Umbilical cord (tissue), 2 donors: Measurements from ENCODE around the gene TMEM132C. TPM values are rescaled to one million over a fixed set of nuclear protein-coding genes. Genes with fewer than 3 reads are reported as not detected.

Source experiments
- DNase-seq: peaks from one replicate; pipeline ENCODE4 v3.0.0-alpha.2; 2015; ENCODE audit warnings: low spot score
- total RNA-seq: library from RNA; depleted of rRNA; stranded (reverse); fragments of >200 nt; gene quantifications from one replicate; pipeline ENCODE4 v1.2.3, GENCODE V29; 2014; ENCODE audit warnings: low replicate concordance; ENCODE audit not compliant: insufficient read depth

TMEM132C gene
- total RNA-seq, 1 donor from 2014 or later: 4.1 TPM

DNA sequence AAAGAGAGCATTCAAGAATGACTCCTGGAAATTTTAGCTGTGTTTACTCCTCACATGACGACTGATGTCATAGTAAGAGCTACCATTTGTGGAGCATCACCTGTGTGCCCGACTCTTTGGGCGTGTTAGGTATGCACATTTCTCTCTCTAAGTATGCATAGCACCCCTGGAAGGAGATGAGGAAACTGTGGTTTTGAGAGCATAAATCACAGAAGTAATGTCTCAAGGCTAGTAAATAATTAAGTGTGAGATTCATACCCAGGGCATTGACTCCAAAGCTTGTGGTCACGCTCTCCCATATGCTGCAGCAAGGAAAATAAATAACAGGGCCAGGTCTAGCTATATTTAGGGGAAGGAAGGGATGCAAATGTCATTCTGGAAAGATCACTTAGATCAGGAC is 340.7 kb downstream of the TMEM132C start:
- DNase-seq: no peak

DNA sequence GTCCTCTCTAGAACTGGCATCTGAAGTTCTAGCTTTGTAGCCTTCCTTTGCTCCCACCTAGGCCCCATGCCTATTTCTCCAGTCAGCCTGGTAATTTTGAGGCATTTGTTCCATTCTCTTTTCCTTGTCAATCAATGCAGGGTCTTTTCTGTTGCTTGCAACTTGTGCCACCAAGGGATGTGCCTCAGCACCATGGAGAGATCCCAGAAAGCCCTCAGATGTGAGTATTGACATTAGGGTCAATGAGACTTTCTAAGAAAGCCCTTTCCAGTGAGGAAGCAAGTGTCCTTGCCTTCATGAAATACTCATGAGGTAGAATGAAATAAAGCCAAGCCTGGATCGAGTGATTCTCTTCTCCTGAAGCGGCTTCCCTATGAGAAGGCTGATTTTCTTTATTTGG is 342.9 kb downstream of the TMEM132C start:
- no peak for DNase-seq

DNA sequence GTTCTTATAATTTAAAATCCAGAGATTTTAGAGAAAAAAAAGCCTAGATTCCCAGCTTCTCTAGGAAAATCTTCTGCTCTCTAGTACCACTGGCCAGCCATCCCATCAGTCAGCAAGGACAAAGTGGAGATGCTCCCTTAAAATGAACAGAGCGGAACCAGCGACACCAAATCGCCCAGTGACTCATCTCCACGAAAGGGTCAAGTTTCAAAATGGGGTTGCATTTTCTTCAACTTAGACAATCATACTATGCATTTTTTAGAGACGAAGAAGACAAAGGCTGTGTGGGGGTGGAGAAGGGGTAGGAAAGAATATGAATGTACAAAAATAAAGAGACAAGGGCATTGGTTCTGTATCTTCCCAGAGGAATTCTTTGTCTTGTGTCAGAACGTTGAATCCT is 344.8 kb downstream of the TMEM132C start:
- DNase-seq: no peak

DNA sequence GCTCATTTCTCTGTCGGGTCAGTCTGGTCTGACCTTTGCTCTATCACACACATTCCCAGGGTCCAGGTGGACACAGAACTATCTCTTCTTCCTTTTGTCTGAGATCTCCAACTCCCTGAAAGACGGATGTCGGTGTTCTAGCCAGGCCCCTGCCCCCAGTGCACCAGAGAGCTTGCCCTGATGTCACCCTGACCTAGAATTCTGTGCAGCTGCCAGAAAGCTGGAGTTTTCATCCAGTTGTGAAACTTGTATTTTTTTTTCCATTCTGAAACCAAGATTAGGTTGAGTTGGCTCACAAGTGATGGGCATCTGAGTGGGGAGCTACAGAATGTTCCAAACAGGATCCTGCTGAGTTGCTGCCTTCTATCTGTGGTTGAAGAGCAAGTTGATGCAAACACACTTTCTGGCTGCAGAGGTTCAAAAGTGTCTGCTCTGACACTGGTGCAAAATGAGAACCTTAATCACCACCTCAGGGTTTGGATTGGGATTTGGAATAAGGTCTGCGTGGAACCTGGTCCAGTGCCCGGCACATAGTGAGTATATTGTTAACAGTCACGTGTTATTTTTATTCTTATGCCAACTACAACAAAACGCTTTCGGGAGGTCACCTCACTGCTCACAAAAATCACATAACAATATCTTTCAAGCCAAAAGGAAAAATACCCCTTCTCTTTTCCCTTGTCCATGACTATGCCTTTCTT is 345.3 kb downstream of the TMEM132C start:
- no peak for DNase-seq

DNA sequence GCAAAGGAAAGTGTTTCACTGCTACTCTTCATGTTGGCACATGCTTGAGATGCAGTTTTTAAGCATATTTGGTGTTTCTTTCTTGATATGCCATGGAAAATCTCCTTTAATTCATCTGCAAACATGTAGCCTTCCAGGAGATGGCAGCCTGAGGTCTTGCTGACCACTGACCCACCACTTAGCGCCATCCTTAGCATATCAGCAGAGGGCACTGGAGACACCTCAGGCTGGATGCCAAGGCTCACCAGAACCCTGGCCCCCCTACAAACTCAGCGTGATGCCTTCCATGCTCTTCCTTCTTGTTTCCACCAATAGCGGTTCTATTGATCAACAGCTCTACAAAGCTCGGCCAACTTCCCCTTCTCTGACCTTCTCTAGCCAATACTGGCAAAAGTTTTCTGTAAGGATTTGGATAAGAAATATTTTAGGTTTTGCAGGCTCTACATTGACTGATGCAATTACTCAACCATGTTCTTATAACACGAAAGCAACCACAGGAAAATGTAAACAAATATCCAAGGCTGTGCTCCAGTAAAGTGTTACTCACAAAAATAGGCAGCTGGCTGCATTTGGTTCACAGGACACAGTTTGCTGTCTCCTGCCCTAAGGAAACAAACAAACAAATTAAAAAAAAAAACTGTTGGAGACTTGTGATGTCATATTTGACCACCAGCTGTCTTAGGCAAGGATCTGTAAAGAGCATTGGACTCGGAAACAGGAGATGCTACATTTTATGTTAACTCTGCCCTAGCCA is 347.0 kb downstream of the TMEM132C start:
- no peak for DNase-seq

DNA sequence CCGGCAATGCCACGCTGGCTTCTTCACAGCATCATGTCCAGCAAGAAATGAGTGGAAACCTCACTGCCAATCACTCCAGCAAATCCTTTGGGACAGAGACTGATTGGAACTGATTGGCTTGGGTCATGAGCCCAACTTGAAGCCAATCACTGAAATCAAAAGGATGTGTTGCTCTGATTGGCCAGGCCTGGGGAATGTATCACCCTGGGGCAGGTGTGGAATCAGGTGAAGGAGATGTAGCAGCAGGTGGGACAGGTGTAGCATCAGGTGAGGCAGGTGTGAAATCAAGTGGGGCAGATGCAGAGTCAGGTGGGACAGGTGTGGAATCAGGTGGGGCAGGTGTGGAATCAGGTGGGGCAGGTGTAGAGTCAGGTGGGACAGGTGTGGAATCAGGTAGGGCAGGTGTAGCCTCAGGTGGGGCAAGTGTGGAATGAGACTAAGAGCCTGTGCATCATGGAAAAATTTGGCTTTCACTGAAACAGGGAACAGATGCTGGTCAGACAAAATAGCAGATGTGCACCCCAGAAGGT is 350.4 kb downstream of the TMEM132C start:
- no peak for DNase-seq

DNA sequence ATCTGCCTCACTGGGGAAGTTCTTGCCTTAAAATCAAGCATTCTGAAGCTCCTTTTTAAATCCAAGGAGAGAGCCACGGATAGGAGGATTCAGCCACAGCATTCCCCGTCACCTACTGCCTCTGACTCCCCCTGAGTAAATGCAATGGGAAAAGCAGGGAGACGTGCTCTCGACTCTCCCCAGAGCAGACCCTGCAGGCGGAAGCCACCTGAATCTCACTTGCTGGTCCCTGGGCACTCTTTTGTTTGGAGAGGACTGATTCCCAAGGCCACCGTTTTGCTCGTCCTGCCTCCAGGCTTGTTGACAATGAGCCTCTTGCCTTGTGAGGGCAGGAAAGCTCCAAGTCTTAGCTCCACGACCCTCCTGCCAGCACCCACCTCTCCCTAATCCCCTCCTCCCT is 352.3 kb downstream of the TMEM132C start:
- no peak for DNase-seq

DNA sequence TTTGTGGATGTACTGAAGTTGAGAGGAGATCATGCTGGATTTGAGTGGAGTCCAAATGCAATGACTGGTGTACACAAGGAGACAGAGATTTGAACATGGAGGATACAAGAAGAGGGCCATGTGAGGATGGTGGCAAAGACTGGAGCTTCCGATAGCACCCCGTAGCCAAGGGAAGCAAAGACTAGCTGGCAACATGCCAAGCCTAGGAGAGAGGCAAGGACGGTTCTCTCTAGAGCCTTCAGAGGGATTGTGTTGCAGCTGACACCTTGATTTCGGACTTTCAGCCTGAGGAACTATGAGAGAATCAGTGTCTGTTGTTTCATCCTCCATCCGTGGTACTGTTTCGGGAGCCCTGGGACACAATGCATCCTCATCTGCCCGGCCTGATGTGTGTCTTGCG is 354.3 kb downstream of the TMEM132C start:
- DNase-seq: no peak

DNA sequence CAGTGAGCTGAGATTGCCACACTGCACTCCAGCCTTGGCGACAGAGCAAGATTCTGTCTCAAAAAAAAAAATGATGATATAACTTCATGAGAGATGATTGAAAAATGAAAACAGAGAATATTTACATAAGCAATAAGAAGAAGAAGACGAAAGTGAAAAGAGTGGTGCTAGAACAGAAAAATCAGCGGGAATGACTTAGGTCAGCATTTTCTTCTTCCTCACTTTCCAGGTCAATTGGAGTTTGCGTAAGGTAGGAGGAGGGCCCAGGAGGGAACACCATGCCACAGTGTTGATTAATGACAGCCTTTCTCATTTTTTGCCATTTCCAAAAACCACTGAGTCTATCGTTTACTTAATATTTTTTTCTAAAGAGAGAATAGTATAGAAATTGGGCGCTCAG is 356.8 kb downstream of the TMEM132C start:
- no peak for DNase-seq

DNA sequence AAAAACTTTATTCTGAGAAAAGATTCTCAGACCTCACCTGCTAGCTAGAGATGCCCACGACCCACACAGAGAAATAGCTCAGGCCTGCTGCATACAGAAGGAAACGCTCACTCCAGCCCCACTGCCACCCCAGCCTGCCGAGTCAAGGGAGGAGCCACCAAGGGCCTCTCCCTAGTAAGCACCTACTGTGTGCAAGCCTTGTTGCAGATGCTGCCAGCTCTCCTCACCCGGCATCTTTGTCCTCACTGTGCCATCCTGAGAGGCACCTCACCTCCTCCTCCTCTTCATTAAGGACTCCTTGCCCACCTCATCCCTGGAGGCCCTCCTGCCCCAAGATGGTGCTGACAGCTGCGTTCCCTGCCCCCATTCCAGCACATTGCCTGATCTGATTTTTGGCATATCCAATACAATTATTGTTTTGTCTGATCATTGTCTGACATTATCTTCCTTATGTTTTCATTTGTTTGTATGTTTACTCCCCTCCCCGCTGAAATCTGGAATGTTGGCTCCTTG is 359.9 kb downstream of the TMEM132C start:
- no peak for DNase-seq

DNA sequence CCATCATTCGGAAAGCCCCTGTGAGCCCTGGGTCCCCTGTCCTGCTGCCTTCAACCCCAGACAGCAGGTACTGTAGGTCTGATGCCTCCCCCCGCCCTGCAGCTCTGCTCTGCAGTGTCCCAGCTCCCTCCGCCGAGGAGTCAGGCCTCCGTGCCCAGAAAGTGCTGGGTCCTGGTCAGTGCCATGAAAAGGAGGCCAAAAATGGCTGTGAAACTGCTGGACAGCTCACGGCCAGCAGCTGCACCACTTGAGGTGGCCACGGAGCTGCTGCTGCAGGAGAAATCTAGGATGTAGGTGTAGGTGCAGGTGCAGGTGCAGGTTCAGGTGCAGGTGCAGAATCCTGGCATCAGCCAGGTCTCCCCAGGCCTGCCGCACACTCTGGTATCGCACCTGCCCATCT is 360.7 kb downstream of the TMEM132C start:
- DNase-seq: no peak

DNA sequence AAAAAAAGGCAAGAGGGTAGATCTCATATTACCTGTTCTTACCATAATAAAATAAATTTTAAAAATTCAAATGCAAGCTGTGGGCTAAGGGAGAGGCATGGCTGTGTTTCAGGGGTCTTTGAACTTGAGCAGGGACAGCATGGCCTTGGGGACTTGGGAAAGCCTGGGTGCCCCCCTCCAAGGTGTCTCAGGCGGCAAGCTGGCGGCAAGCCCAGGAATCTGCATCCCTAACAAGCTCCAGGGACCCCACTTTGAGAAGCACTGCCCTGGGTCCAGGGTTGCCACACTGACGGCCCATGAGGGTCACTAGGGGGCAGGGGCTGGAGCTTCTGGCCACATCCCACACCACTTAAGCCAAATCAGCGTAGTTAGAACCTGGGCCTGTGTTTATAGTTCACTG is 363.0 kb downstream of the TMEM132C start:
- no peak for DNase-seq

DNA sequence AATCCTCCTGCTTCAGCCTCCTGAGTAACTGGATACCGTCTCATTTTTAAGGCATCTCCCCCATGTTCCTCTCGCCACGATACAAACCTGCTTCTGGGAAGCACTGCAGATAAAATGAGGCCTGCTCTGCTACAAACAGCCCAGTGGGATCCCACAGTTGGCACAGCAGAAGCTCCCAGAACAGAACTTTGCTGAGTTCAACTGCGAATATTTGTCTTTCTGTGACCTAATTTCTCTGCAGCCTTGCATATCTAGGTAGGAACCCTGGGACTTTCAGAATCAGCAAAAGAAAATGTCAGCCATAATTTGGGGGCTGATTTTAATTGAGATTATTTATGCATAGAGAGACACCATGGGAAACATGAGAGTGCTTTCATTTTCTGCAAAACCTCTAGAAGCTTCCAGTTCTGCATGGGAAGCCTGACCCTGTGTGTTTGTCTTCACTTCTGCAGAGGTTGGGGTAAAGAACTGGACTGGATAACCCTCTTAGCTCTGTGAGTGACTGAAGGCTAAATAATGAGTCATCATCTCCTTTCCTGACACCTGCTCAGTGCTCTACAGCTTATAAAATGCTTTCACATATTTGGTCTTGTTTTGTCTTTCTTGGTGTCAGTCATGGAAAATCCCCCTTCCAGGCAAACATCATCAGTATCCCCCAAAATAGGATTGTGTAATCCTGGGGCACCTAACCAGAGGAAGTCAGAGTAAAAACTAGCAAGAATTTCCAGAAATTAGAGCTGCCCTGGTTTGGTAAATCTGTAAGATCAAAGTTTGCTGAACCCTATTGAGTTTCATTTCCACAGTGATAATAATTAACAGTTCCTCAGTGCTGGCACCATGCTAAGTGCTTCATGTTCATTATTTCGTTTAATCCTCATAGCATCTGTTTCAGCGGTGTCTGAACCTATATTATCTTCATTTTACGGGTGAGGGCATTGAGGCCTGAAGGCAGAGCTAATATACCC is 371.0 kb downstream of the TMEM132C start:
- DNase-seq: no peak

DNA sequence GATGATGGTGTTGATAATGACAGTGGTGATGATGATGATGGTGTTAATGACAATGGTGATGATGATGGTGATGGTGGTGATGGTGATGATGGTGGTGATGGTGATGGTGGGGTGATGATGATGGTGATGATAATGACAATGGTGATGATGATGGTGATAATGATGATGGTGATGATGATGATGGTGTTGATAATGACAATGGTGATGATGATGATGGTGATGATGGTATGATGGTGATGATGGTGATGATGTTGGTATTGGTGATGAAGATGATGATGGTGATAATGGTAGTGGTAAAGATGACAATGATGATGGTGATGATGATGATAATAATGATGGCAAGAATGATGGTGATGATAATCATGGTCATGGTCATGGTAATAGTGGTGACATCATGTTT is 372.1 kb downstream of the TMEM132C start:
- DNase-seq: no peak

DNA sequence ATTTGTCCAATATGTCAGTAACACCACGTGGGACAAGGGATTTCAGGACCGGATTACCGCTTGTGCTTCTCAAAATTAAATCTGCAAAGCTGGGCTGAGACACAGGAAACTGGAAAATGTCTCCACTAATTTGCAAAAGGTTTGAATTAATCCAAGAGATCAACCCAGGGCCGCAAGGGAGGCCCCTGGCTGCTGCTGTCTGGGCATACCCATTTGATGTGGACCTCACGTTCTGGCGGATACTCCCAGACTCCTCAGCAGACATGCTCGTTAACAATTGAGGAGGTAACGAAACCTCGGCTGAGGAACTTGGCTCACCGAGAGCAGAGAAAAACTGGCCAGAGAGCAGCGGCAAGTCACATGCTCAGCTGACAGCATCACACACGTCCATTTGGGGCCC is 376.2 kb downstream of the TMEM132C start:
- peak; percentile 69 for DNase-seq

DNA sequence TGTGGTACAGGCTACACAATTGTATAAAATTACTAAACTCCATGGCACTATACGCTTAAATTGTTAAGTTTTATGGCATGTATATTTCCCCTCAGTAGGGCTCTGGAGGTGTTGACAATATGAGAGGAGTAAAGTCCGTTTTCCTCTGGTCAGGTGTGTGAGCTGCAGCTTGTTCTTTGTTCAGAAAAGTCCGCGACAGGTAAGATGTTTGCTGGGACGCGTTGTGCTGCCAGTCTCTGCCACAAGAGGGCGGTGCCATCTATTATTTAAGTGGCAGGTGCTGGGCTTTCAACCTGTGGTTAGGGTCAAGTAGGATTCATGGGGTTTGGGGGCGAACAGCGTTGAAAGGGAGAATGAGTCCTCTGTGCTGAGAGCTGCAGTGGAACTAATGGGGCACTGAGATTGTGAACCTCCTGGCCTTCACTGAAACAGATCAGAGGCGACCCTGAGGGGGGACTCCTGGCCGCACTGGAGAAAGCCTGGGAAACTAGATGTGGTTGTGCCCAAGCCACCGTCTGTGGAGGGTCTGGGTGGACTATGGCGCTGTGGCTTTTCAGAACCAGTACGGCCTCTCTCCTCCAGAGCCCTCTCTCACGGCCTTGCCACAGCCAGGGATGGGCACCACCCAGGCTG is 377.8 kb downstream of the TMEM132C start:
- DNase-seq: no peak

DNA sequence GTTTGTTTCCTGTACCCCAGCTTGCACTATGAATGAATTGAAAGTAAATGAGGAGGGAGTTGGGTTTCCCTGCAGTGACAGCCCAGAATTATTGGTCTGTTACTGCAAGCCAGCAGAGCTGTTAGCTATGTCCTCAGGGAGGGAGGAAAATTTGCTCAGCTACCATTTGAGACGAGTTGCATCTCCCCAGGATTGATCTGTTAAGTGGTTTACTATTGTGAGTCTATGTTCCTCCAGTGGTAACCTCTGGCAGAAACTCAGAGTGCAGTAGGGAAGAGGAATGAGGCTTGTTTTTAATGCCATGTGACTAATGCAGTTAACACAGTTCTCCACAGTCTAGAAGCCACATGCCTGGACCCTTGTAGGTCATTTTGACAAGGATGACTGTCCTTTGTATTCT is 382.9 kb downstream of the TMEM132C start:
- no peak for DNase-seq

DNA sequence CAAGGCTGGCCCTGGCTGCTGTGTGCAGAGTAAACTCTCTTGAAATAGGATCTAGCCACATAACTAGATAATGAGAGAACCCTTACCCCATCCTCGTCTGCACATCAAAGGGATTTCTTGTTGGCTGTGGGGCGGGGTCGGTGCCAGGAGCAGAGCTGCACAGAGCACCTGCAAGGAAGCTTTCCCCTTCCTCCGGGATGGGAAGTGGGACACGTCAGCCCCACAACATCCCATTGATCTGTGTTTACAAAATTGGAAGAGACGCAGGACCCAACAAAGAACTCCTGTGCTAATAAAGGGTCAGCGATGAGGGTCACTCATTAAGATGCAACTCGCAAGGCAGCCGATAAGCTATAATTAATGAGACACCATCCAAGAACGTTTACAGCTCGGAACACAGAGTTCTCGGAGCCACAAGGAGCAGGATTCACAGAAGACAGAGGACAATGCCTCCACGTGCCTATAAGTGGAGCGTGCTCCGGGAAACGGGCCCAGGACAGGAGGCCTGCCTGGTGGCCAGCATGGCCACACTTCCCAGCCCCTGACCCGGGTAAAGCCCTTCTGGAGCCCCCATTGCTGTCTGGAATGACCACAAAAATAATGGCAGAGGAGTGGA is 385.3 kb downstream of the TMEM132C start:
- DNase-seq: no peak

DNA sequence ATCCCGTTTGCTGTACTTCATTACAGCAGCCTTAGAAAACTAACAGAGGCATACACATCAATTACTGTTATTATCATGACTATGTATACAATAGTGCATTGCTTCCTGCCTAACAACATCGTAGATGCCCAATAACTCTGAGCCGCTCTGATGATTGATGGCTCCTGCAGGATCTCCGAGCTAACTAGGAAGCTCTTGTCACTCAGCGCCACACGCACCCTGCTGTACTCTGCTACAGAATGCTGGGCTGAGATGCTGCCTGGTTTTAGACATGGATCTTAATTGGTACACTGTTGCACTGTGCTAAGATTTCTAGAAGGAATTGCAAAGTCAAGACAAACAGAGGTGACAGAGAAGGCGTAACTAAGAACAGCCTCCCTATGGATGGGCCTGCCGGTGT is 387.5 kb downstream of the TMEM132C start:
- no peak for DNase-seq

DNA sequence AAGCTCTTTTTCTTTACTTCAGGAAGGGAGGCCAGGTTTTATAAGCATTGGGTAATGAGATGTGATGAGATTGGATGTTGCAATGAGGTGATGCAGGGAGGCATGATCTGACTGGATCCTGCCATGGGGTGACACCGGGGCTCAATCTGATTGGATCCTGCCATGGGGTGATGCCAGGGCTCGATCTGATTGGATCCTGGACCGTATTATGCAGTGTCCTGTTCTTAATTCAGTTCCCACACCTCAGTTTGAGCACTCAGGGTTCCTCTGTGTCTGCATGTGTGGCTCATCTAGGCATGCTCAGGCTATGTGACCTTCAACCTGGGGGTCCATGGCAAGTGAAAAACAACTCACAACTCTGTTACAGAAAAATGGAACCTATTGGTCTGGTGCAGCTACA is 390.4 kb downstream of the TMEM132C start:
- no peak for DNase-seq
